ENCODE results near the gene HIVEP1. TPM values are rescaled to one million over a fixed set of nuclear protein-coding genes. Genes with fewer than 3 reads are reported as not detected.

The HIVEP1 gene
- total and polyA plus RNA-seq, 2 of the 13 experiments (the other 11 are each of a cell fraction or from before 2014, with no cell fraction given): 7.4 to 9.9 TPM

- no peaks in the 10 kb centered on the region for H4K20me1 ChIP-seq (ENCODE audit: insufficient read depth, low read length)
- intact Hi-C loops (cut with micrococcal nuclease; ENCODE audit: unreplicated experiment): loop anchor here (2.0 kb wide), 1 partner anchor 334 kb away; no protein-coding TSS in a partner anchor
- ChIA-PET CTCF (ENCODE audit: low intra/inter-chr PET ratio, low total read pairs) (no interaction called here), POLR2A (no interaction called here)
- TF ChIP-seq ZNF343 (CRISPR knock-in tag; IDR thresholded peaks at IDR 0.05) (no peak), NFIC (IDR thresholded peaks at IDR 0.05; ENCODE audit: low read length) (no peak), ZNF552 (CRISPR knock-in tag; IDR thresholded peaks at IDR 0.05; ENCODE audit: borderline replicate concordance) (no peak), ARNTL (CRISPR knock-in tag; IDR thresholded peaks at IDR 0.05) (no peak)
- no peak overlapping the region for H3K27ac ChIP-seq (ENCODE audit: extremely low read length, insufficient read depth, low read length)
- peaks cover 10% of the 10 kb centered on the region for H3K9me3 ChIP-seq (ENCODE audit: low read length)
- FAIRE-seq (no peak), ATAC-seq (no peak), DNase-seq (ENCODE audit: low spot score) (no peak)
- peaks cover 19% of the 10 kb centered on the region for H3K4me1 ChIP-seq (ENCODE audit: insufficient read depth, low read length)
- no peaks in the 10 kb centered on the region for H3K27me3 ChIP-seq (ENCODE audit: control insufficient read depth in 1 of 2, insufficient read depth in 2 of 2, low read length in 2 of 2)
- peaks cover 27% of the 10 kb centered on the region for H3K79me2 ChIP-seq (ENCODE audit: insufficient read depth, low read length)
- H2AFZ ChIP-seq (ENCODE audit: low read length): no peak overlapping the region
- in situ Hi-C loops (cut with HindIII; ENCODE audit: extremely low pct_ligation_motif_present, low pct_unique_long_range_greater_than_20kb): no loop called here
- H3K9ac ChIP-seq (ENCODE audit: insufficient read depth, low read depth, low read length): no peak overlapping the region
- 96% methylated on average over 3 of the region's 3 CpGs for WGBS (ENCODE audit: low lambda C conversion rate)
- H3K4me2 ChIP-seq (ENCODE audit: low read depth, low read length): no peak overlapping the region
- H3K4me3 ChIP-seq (replicated peaks in 1 of 3; ENCODE audit: insufficient read depth in 1 of 3, low read depth in 2 of 3, low read length in 3 of 3): no peak overlapping the region
- no TSS peak for BruUV-seq (replicated peaks)
- H3K36me3 ChIP-seq (replicated peaks in 1 of 2; ENCODE audit: control insufficient read depth in 1 of 2, insufficient read depth in 2 of 2, low read length in 2 of 2): no peaks in the 10 kb centered on the region
Measured at GRCh38 chr6:12034349-12034748, 22.2 kb downstream of the HIVEP1 start.

- no peak overlapping the region for H3K27ac ChIP-seq (ENCODE audit: extremely low read length, insufficient read depth, low read length)
- no peak for DNase-seq (ENCODE audit: low spot score)
- peaks cover 6% of the 10 kb centered on the region for H3K9me3 ChIP-seq (ENCODE audit: low read length)
- H3K27me3 ChIP-seq (ENCODE audit: control insufficient read depth in 1 of 2, insufficient read depth in 2 of 2, low read length in 2 of 2): no peaks in the 10 kb centered on the region
- intact Hi-C loops (cut with micrococcal nuclease; ENCODE audit: unreplicated experiment): loop anchor here (2.0 kb wide), 1 partner anchor 334 kb away; no protein-coding TSS in a partner anchor
- peaks cover 27% of the 10 kb centered on the region for H3K79me2 ChIP-seq (ENCODE audit: insufficient read depth, low read length)
- H3K4me3 ChIP-seq (replicated peaks in 1 of 3; ENCODE audit: insufficient read depth in 1 of 3, low read depth in 2 of 3, low read length in 3 of 3): no peak overlapping the region
- H3K4me2 ChIP-seq (ENCODE audit: low read depth, low read length): no peak overlapping the region
- BruUV-seq (replicated peaks): no TSS peak
- peaks cover 19% of the 10 kb centered on the region for H3K4me1 ChIP-seq (ENCODE audit: insufficient read depth, low read length)
- no peak for FAIRE-seq
- 99% methylated on average over 5 of the region's 5 CpGs for WGBS (ENCODE audit: low lambda C conversion rate)
- no peaks in the 10 kb centered on the region for H3K36me3 ChIP-seq (replicated peaks in 1 of 2; ENCODE audit: control insufficient read depth in 1 of 2, insufficient read depth in 2 of 2, low read length in 2 of 2)
- H2AFZ ChIP-seq (ENCODE audit: low read length): no peak overlapping the region
- no peaks in the 10 kb centered on the region for H4K20me1 ChIP-seq (ENCODE audit: insufficient read depth, low read length)
- no peak for ATAC-seq
- H3K9ac ChIP-seq (ENCODE audit: insufficient read depth, low read depth, low read length): no peak overlapping the region
- CTCF ChIA-PET (ENCODE audit: low intra/inter-chr PET ratio, low total read pairs): no interaction called here
- in situ Hi-C loops (cut with HindIII; ENCODE audit: extremely low pct_ligation_motif_present, low pct_unique_long_range_greater_than_20kb): no loop called here
- POLR2A ChIA-PET: no interaction called here
- TF ChIP-seq ZFP62 (CRISPR knock-in tag; IDR thresholded peaks at IDR 0.05) (no peak), USF2 (IDR thresholded peaks at IDR 0.05; ENCODE audit: low read depth, low read length) (no peak), USF2 (CRISPR knock-in tag; IDR thresholded peaks at IDR 0.05; ENCODE audit: borderline replicate concordance) (no peak), ZNF773 (CRISPR knock-in tag; IDR thresholded peaks at IDR 0.05; ENCODE audit: borderline replicate concordance) (no peak), NFIB (CRISPR knock-in tag; IDR thresholded peaks at IDR 0.05; ENCODE audit: borderline replicate concordance) (no peak), GPBP1L1 (CRISPR knock-in tag; IDR thresholded peaks at IDR 0.05) (no peak), ZNF746 (CRISPR knock-in tag; IDR thresholded peaks at IDR 0.05) (no peak), REL (CRISPR knock-in tag; conservative IDR thresholded peaks at IDR 0.05) (no peak), STAG1 (CRISPR knock-in tag; IDR thresholded peaks at IDR 0.05) (peak; percentile 58), GATAD2A (CRISPR knock-in tag; IDR thresholded peaks at IDR 0.05) (no peak), RARG (CRISPR knock-in tag; IDR thresholded peaks at IDR 0.05; ENCODE audit: low read depth) (no peak), CTCF (CRISPR knock-in tag; IDR thresholded peaks at IDR 0.05) (peak; percentile 38)
Measured at GRCh38 chr6:12034837-12035236, 22.7 kb downstream of the HIVEP1 start.

Data from HepG2 (cell line).